K562 (cell line): ENCODE data around the gene SERPINA12. TPM values are rescaled to one million over a fixed set of nuclear protein-coding genes. Genes with fewer than 3 reads are reported as not detected.

ENCODE experiments used
- ATAC-seq: fragments of 200-7000 bp; cut with Tn5 transposase; 3 replicates; pipeline ENCODE4 v1.9.1; 2020; ENCODE audit warnings: moderate library complexity
- BruUV-seq: library from RNA; stranded (reverse); fragments of 400-500 nt; replicated peaks from 2 replicates; lab custom pipeline; 2021; lab: Mats Ljungman, UMichigan
- CTCF ChIA-PET: fragments of 300-600 bp; formaldehyde crosslinking; extraction: SDS; loops from one replicate; lab custom pipeline; 2021; ENCODE audit warnings: low intra/inter-chr PET ratio; lab: Yijun Ruan, JAX
- POLR2A ChIA-PET: fragments of 300-600, 350-650 bp; sonication (Branson Sonifier 250); formaldehyde crosslinking; extraction: SDS; loops from one replicate; lab custom pipeline; 2021; ENCODE audit warnings: antibody characterized with exemption, inconsistent platforms; lab: Yijun Ruan, JAX
- DNase-seq, 4 experiments: peaks; one replicate each; pipeline versions ENCODE4 v3.0.0 to v3.0.0-alpha.2; 2011 to 2018; ENCODE audit warnings: low spot score in 3 of 4, mixed read lengths in 3 of 4; ENCODE audit errors: extremely low read depth in 1 of 4
- FAIRE-seq: peaks from 2 replicates; lab custom pipeline; 2011; peaks lifted over from hg19 to GRCh38; lab: Jason Lieb, UNC
- H2AFZ ChIP-seq: 2 replicates; pipeline ENCODE4 v1.6.0; 2011; ENCODE audit warnings: low read depth, low read length, control low read depth, inconsistent platforms
- H3K27ac ChIP-seq: fragments of 200-600 bp; 3 replicates; pipeline ENCODE4 v1.8.0; 2011; ENCODE audit warnings: low read depth, mild to moderate bottlenecking, control low read depth, inconsistent platforms, low read length, moderate library complexity, mixed read lengths; ENCODE audit errors: extremely low read depth
- H3K27me3 ChIP-seq, 2 experiments: fragments of 300-600 bp in 1 of 2; 2 replicates in 1 of 2; 3 replicates in 1 of 2; pipeline versions ENCODE4 v1.6.0 to v1.8.0; 2011; ENCODE audit warnings: inconsistent platforms in 2 of 2, low read length in 2 of 2, mild to moderate bottlenecking in 1 of 2, mixed read lengths in 1 of 2, moderate library complexity in 1 of 2; ENCODE audit not compliant: control insufficient read depth in 2 of 2, insufficient read depth in 2 of 2
- H3K36me3 ChIP-seq: fragments of 300-600 bp; 3 replicates; pipeline ENCODE4 v1.8.0; 2011; ENCODE audit warnings: mild to moderate bottlenecking, low read length, inconsistent platforms; ENCODE audit not compliant: control insufficient read depth, insufficient read depth
- H3K4me1 ChIP-seq, 2 experiments: fragments of 200-600 bp in 1 of 2; replicated peaks in 1 of 2; 2 replicates in 1 of 2; 3 replicates in 1 of 2; pipeline versions ENCODE4 v1.5.1 to v1.8.0; 2011; ENCODE audit warnings: inconsistent platforms in 2 of 2, low read length in 2 of 2, mild to moderate bottlenecking in 1 of 2, mixed read lengths in 1 of 2, moderate library complexity in 1 of 2; ENCODE audit not compliant: control insufficient read depth in 2 of 2, insufficient read depth in 2 of 2
- H3K4me2 ChIP-seq: 2 replicates; pipeline ENCODE4 v1.6.1; 2011; ENCODE audit warnings: low read length, control low read depth, inconsistent platforms, mixed read lengths; ENCODE audit not compliant: insufficient read depth
- H3K4me3 ChIP-seq: fragments of 200-600 bp; sonication (generic), shearing (Covaris generic); 2 replicates; pipeline ENCODE4 v1.5.1; 2016; ENCODE audit warnings: control low read depth, inconsistent platforms
- H3K79me2 ChIP-seq: fragments of 200-600 bp; 3 replicates; pipeline ENCODE4 v1.8.0; 2011; ENCODE audit warnings: low read length, inconsistent platforms; ENCODE audit not compliant: control insufficient read depth, insufficient read depth
- H3K9ac ChIP-seq, 2 experiments: 2 replicates each; pipeline versions ENCODE4 v1.6.0 to v1.6.1; 2011; ENCODE audit warnings: low read depth in 2 of 2, low read length in 2 of 2, control low read depth in 1 of 2, inconsistent platforms in 1 of 2, mild to moderate bottlenecking in 1 of 2, mixed read lengths in 1 of 2; ENCODE audit not compliant: insufficient read depth in 1 of 2
- H3K9me1 ChIP-seq: one replicate; pipeline ENCODE4 v1.6.0; 2011; ENCODE audit warnings: inconsistent platforms, mild to moderate bottlenecking, low read length, moderate library complexity; ENCODE audit not compliant: control insufficient read depth, insufficient read depth
- H3K9me3 ChIP-seq: replicated peaks from 2 replicates; pipeline ENCODE4 v1.5.1; 2011; ENCODE audit warnings: low read depth, low read length, inconsistent platforms; ENCODE audit not compliant: control insufficient read depth, insufficient read depth
- H4K20me1 ChIP-seq: replicated peaks from 2 replicates; pipeline ENCODE4 v1.6.1; 2011; ENCODE audit warnings: low read length, inconsistent platforms, mixed read lengths; ENCODE audit not compliant: control insufficient read depth, insufficient read depth
- ERF ChIP-seq: fragments of 450-650 bp; formaldehyde crosslinking; IDR thresholded peaks from 2 replicates; pipeline ENCODE4 v1.4.0; 2020; ENCODE audit warnings: mild to moderate bottlenecking, mixed read lengths
- HDAC1 ChIP-seq, 2 experiments: fragments of 450-650 bp; IDR thresholded peaks; 2 replicates each; pipeline ENCODE4 v1.6.1; 2016 to 2017; ENCODE audit warnings: inconsistent platforms in 1 of 2, mild to moderate bottlenecking in 1 of 2, moderate library complexity in 1 of 2
- HDAC8 ChIP-seq: fragments of 450-650 bp; IDR thresholded peaks from 2 replicates; pipeline ENCODE4 v1.6.1; 2016; ENCODE audit warnings: mild to moderate bottlenecking, missing genetic modification characterization, moderate library complexity, missing compliant biosample characterization
- NR1H2 ChIP-seq: sonication (generic); formaldehyde crosslinking; IDR thresholded peaks from 2 replicates; pipeline ENCODE4 v1.4.0; 2020; ENCODE audit warnings: mild to moderate bottlenecking, missing genetic modification reagents
- TBP ChIP-seq: optimal IDR thresholded peaks from 2 replicates; pipeline ENCODE3; 2011; ENCODE audit warnings: low read depth, low read length, improper control_type of control experiment
- ZNF253 ChIP-seq: fragments of 250-450 bp; sonication (Bioruptor Pico); conservative IDR thresholded peaks from 2 replicates; pipeline ENCODE4 v1.6.1; 2021; ENCODE audit warnings: mild to moderate bottlenecking
- WGBS: fragments of 100-300 bp; shearing (Covaris generic); methylation state at CpG from one replicate; pipeline ENCODE4 v1.1.6; 2016; ENCODE audit warnings: low coverage, mixed read lengths; ENCODE audit not compliant: insufficient coverage; ENCODE audit errors: missing lambda C conversion rate; 5-methylcytosine and 5-hydroxymethylcytosine counted together
- in situ Hi-C: fragments of 300-500 bp; cut with MboI; formaldehyde crosslinking; loops from 4 replicates; pipeline ENCODE4 v1.15.0; 2018; ENCODE audit warnings: inconsistent platforms, mixed read lengths
- intact Hi-C: fragments of 100-400 bp; cut with micrococcal nuclease; formaldehyde crosslinking; loops from 2 replicates; pipeline ENCODE4 v1.14.2; 2022
- polyA plus RNA-seq, 8 experiments: library from polyadenylated mRNA; depleted of rRNA in 4 of 8; stranded (reverse) in 5 of 8; unstranded in 3 of 8; fragments of >200 nt; fragmentation: Nextera tagmentation in 2 of 8; fragmentation: Illumina TruSeq in 1 of 8; extraction: Ambion mirVana in 2 of 8; extraction: Trizol in 1 of 8; gene quantifications; 2 replicates each; pipeline versions ENCODE4 v1.2.1 to v1.2.3, GENCODE V29; 2011 to 2014; ENCODE audit warnings: inconsistent platforms in 1 of 8, missing spikeins in 1 of 8
- total RNA-seq, 7 experiments: library from RNA; depleted of rRNA in 6 of 7; stranded (reverse); fragments of >200 nt in 6 of 7; fragmentation: Illumina TruSeq in 2 of 7; extraction: Trizol in 2 of 7; gene quantifications; 2 replicates each; pipeline versions ENCODE4 v1.2.1 to v1.2.3, GENCODE V29; 2011 to 2021; ENCODE audit warnings: low replicate concordance in 1 of 7
- TF ChIP-seq, protein P1 (sequence below): IDR thresholded peaks from 2 replicates; pipeline ENCODE4 v1.6.1; 2011; ENCODE audit warnings: borderline replicate concordance, low read depth, mild to moderate bottlenecking, moderate library complexity, low read length; ENCODE audit not compliant: insufficient read depth, poor library complexity, severe bottlenecking
- TF ChIP-seq, protein P2 (sequence below): fragments of 450-650 bp; IDR thresholded peaks from one replicate; pipeline ENCODE4 v1.6.1; 2018; ENCODE audit warnings: mild to moderate bottlenecking, moderate library complexity; ENCODE audit not compliant: partially characterized antibody
- TF ChIP-seq, protein P3 (sequence below): sonication (generic); formaldehyde crosslinking; IDR thresholded peaks from 2 replicates; pipeline ENCODE4 v1.8.0; 2023; ENCODE audit warnings: mild to moderate bottlenecking, missing genetic modification reagents

Gene SERPINA12
- total and polyA plus RNA-seq, 9 of the 15 experiments (the other 6 are each of a cell fraction or from before 2014, with no cell fraction given) = not detected

DNA sequence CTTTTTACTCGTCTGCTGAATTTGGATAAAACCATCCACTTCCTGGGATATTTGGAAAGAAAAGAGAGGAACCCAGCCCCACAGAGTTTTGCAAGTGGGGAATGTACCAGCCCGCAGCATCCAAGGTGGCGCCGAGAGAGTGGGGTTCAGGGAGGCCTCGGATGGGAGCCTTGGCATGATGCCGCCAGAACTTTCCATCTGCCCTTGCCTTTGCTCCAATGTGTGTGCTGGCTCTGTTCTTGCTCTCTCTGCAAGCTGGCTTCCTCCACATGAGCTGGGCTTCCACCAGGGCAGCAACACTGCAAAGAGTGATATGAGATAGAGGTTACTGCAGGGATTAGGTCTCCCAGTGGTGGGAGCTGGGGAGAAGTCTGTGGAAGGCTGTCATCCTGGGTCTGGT lies 6.6 kb upstream of the SERPINA12 start:
- H4K20me1 ChIP-seq = no peaks in the 10 kb centered on the region
- H3K4me3 ChIP-seq = no peak overlapping the region
- no peak overlapping the region for H3K4me2 ChIP-seq
- CTCF ChIA-PET = no interaction called here
- no peaks in the 10 kb centered on the region for H3K9me1 ChIP-seq
- no peaks in the 10 kb centered on the region for H3K36me3 ChIP-seq
- POLR2A ChIA-PET = no interaction called here
- no peak overlapping the region for H2AFZ ChIP-seq
- no peaks in the 10 kb centered on the region; a peak in 1 of 5 replicates for H3K27me3 ChIP-seq
- 0% methylated on average over 2 of the region's 6 CpGs for WGBS
- H3K9me3 ChIP-seq = no peaks in the 10 kb centered on the region
- no peak overlapping the region for H3K9ac ChIP-seq
- H3K4me1 ChIP-seq = no peaks in the 10 kb centered on the region
- no TSS peak for BruUV-seq
- no peak for DNase-seq
- no peak for TF ChIP-seq HDAC1 (IDR thresholded peaks at IDR 0.05)
- no peak for TF ChIP-seq NR1H2 (CRISPR knock-in tag)
- TF ChIP-seq, all 486 proteins: peak for 0
- intact Hi-C loops (no loop called here), in situ Hi-C loops (no loop called here)
- H3K27ac ChIP-seq = no peak overlapping the region
- FAIRE-seq = no peak
- H3K79me2 ChIP-seq = no peaks in the 10 kb centered on the region
- ATAC-seq = no peak

DNA sequence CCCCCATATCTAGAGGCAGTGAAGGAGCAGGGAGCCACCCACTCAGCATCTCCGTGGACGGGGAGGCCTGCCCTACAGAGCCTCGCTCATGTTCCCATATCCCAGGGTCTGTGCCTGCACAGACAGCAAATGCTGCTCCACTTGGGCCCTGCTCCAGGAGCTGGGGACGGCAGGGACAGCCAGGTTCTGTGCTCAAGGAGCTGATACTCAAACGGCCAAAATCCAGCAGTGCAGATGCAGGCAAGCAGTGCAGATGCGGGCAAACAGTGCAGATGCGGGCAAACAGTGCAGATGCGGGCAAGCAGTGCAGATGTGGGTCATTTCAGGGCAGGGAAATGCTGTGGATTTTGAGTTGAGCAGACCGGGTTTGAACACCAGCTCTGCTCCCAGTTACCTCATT lies 6.2 kb upstream of the SERPINA12 start:
- CTCF ChIA-PET = no interaction called here
- BruUV-seq = no TSS peak
- Histone ChIP-seq H3K79me2 (no peaks in the 10 kb centered on the region), H3K4me1 (no peaks in the 10 kb centered on the region), H3K36me3 (no peaks in the 10 kb centered on the region), H3K9me3 (no peaks in the 10 kb centered on the region), H3K27ac (no peak overlapping the region), H4K20me1 (no peaks in the 10 kb centered on the region), H3K9ac (no peak overlapping the region), H3K4me3 (no peak overlapping the region), H3K27me3 (no peaks in the 10 kb centered on the region; a peak in 1 of 5 replicates), H2AFZ (no peak overlapping the region), H3K4me2 (no peak overlapping the region), H3K9me1 (no peaks in the 10 kb centered on the region)
- FAIRE-seq (no peak), DNase-seq (no peak), ATAC-seq (no peak)
- intact Hi-C loops (no loop called here), in situ Hi-C loops (no loop called here)
- POLR2A ChIA-PET = no interaction called here
- 0% methylated on average over 7 of the region's 9 CpGs for WGBS
- TF ChIP-seq TBP = no peak
- TF ChIP-seq, protein P1, sequence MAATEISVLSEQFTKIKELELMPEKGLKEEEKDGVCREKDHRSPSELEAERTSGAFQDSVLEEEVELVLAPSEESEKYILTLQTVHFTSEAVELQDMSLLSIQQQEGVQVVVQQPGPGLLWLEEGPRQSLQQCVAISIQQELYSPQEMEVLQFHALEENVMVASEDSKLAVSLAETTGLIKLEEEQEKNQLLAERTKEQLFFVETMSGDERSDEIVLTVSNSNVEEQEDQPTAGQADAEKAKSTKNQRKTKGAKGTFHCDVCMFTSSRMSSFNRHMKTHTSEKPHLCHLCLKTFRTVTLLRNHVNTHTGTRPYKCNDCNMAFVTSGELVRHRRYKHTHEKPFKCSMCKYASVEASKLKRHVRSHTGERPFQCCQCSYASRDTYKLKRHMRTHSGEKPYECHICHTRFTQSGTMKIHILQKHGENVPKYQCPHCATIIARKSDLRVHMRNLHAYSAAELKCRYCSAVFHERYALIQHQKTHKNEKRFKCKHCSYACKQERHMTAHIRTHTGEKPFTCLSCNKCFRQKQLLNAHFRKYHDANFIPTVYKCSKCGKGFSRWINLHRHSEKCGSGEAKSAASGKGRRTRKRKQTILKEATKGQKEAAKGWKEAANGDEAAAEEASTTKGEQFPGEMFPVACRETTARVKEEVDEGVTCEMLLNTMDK = no peak
- TF ChIP-seq, protein P2, sequence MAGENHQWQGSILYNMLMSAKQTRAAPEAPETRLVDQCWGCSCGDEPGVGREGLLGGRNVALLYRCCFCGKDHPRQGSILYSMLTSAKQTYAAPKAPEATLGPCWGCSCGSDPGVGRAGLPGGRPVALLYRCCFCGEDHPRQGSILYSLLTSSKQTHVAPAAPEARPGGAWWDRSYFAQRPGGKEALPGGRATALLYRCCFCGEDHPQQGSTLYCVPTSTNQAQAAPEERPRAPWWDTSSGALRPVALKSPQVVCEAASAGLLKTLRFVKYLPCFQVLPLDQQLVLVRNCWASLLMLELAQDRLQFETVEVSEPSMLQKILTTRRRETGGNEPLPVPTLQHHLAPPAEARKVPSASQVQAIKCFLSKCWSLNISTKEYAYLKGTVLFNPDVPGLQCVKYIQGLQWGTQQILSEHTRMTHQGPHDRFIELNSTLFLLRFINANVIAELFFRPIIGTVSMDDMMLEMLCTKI = no peak
- TF ChIP-seq ERF (CRISPR knock-in tag) = no peak
- TF ChIP-seq, protein P3, sequence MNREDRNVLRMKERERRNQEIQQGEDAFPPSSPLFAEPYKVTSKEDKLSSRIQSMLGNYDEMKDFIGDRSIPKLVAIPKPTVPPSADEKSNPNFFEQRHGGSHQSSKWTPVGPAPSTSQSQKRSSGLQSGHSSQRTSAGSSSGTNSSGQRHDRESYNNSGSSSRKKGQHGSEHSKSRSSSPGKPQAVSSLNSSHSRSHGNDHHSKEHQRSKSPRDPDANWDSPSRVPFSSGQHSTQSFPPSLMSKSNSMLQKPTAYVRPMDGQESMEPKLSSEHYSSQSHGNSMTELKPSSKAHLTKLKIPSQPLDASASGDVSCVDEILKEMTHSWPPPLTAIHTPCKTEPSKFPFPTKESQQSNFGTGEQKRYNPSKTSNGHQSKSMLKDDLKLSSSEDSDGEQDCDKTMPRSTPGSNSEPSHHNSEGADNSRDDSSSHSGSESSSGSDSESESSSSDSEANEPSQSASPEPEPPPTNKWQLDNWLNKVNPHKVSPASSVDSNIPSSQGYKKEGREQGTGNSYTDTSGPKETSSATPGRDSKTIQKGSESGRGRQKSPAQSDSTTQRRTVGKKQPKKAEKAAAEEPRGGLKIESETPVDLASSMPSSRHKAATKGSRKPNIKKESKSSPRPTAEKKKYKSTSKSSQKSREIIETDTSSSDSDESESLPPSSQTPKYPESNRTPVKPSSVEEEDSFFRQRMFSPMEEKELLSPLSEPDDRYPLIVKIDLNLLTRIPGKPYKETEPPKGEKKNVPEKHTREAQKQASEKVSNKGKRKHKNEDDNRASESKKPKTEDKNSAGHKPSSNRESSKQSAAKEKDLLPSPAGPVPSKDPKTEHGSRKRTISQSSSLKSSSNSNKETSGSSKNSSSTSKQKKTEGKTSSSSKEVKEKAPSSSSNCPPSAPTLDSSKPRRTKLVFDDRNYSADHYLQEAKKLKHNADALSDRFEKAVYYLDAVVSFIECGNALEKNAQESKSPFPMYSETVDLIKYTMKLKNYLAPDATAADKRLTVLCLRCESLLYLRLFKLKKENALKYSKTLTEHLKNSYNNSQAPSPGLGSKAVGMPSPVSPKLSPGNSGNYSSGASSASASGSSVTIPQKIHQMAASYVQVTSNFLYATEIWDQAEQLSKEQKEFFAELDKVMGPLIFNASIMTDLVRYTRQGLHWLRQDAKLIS = no peak
- no peak for TF ChIP-seq HDAC8 (tag)
- no peak for TF ChIP-seq ZNF253 (CRISPR knock-in tag)
